ENCODE results near the gene FAM222A.

Gene FAM222A

DNA sequence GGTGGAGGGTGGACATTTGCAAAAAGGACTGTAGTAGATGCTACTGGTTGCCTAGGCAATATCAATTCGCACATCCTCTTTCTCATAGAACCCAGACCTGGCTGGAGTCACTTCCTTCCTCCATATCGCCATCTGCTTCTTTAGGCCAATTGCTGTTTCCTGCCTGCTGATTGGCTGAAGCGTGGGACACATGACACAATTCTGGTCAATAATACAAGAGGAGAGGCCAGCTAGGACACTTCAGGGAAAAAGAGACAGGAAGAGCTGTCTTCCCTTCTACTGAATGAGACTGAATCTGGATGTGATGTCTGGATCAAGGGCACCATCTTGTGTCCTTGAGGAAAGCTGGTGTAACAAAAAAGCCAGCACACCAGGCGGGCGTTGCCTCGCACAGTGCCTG lies 65.8 kb downstream of the FAM222A start:
- no peak for DNase-seq (ENCODE audit: low spot score)
- Histone ChIP-seq H3K23ac (ENCODE audit: low read depth, low read length, poor library complexity) (no peak overlapping the region), H3K27me3 (ENCODE audit: control insufficient read depth in 3 of 3, insufficient read depth in 3 of 3, low read depth in 1 of 3, low read length in 3 of 3) (no peaks in the 10 kb centered on the region)

DNA sequence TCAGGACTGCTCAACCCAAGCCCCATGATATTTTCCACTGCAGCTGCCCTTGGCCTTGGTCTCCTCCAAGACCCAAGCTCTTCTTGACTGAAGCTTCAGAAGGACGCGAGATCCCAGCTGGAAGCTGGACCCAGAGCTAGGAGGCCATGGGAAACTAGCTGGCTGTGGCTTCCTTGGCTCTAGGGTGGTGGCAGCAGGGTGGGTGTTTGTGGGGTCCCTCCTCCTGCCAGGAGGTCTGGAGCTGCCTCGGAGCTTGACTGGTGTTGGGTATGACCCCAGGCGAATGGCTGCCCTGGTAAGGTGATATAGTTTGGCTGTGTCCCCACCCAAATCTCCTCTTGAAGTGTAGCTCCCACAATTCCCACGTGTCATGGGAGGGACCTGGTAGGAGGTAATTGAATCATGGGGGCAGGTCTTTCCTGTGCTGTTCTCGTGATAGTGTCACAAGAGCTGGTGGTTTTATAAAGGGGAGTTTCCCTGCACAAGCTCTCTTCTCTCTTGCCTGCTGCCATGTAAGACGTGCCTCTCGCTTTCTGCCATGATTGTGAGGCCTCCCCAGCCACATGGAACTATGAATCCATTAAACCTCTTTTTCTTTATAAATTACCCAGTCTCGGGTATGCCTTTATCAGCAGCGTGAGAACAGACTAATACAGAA lies 68.2 kb downstream of the FAM222A start:
- no CpG with 5 or more reads among the region's 10 CpGs for WGBS, 2 donors (ENCODE audit: extremely low coverage in 2 of 2, insufficient read length in 2 of 2, insufficient replicate concordance in 1 of 2)
- H3K4me2 ChIP-seq (ENCODE audit: insufficient read depth, low read length, poor library complexity, severe bottlenecking): no peak overlapping the region
- H3K4me1 ChIP-seq (ENCODE audit: control insufficient read depth in 2 of 2, insufficient read depth in 1 of 2, low read depth in 1 of 2, low read length in 2 of 2): peaks cover 0 to 10% of the 10 kb centered on the region in 2 donors
- H2BK15ac ChIP-seq (ENCODE audit: low read length): no peak overlapping the region
- no peaks in the 10 kb centered on the region for H3K27me3 ChIP-seq (ENCODE audit: control insufficient read depth in 3 of 3, insufficient read depth in 3 of 3, low read depth in 1 of 3, low read length in 3 of 3)
- peaks cover 3% of the 10 kb centered on the region for H3K79me1 ChIP-seq (ENCODE audit: low read depth, low read length)
- no peak overlapping the region for H4K91ac ChIP-seq (ENCODE audit: low read depth, low read length, poor library complexity)
- no peak overlapping the region for H3K4me3 ChIP-seq (ENCODE audit: low read length in 2 of 2)
- no peaks in the 10 kb centered on the region for H3K36me3 ChIP-seq (replicated peaks in 1 of 2; ENCODE audit: control insufficient read depth in 2 of 2, insufficient read depth in 2 of 2, low read length in 2 of 2)
- peaks cover 4 to 11% of the 10 kb centered on the region in 2 donors for H3K9me3 ChIP-seq (replicated peaks in 1 of 2; ENCODE audit: control insufficient read depth in 2 of 2, insufficient read depth in 1 of 2, low read depth in 1 of 2, low read length in 2 of 2)
- no peak for DNase-seq (ENCODE audit: low spot score)
- no peak overlapping the region for H3K4ac ChIP-seq (ENCODE audit: low read length)
- no peak overlapping the region for H4K8ac ChIP-seq (ENCODE audit: low read depth, low read length)
- H2BK12ac ChIP-seq (ENCODE audit: low read length): no peak overlapping the region
- no peak overlapping the region for H2BK5ac ChIP-seq (ENCODE audit: low read length)
- no peak overlapping the region for H2AFZ ChIP-seq (ENCODE audit: low read length)
- peak overlapping the region; percentile 6 for H2AK5ac ChIP-seq (ENCODE audit: low read depth, low read length)
- no peak overlapping the region for H3K23ac ChIP-seq (ENCODE audit: low read depth, low read length, poor library complexity)
- H3K14ac ChIP-seq (ENCODE audit: low read length): no peak overlapping the region
- H2BK120ac ChIP-seq (ENCODE audit: low read depth, low read length): no peak overlapping the region
- H3K27ac ChIP-seq (replicated peaks; ENCODE audit: low read length): no peak overlapping the region
- H3K9ac ChIP-seq (ENCODE audit: low read depth, low read length, poor library complexity): no peak overlapping the region
- no peak overlapping the region for H3K18ac ChIP-seq (ENCODE audit: low read length)

More for the DNA sequence above, 65.8 kb downstream of the FAM222A start:
- Histone ChIP-seq H3K4me2 (ENCODE audit: insufficient read depth, low read length, poor library complexity, severe bottlenecking) (no peak overlapping the region), H3K79me1 (ENCODE audit: low read depth, low read length) (peaks cover 3% of the 10 kb centered on the region), H3K18ac (ENCODE audit: low read length) (no peak overlapping the region), H3K4me3 (ENCODE audit: low read length in 2 of 2) (no peak overlapping the region), H3K4ac (ENCODE audit: low read length) (no peak overlapping the region), H3K9ac (ENCODE audit: low read depth, low read length, poor library complexity) (no peak overlapping the region), H2BK120ac (ENCODE audit: low read depth, low read length) (no peak overlapping the region), H4K8ac (ENCODE audit: low read depth, low read length) (no peak overlapping the region), H3K14ac (ENCODE audit: low read length) (no peak overlapping the region), H3K4me1 (ENCODE audit: control insufficient read depth in 2 of 2, insufficient read depth in 1 of 2, low read depth in 1 of 2, low read length in 2 of 2) (peaks cover 0 to 17% of the 10 kb centered on the region in 2 donors), H2AK5ac (ENCODE audit: low read depth, low read length) (no peak overlapping the region), H2BK12ac (ENCODE audit: low read length) (no peak overlapping the region), H2AFZ (ENCODE audit: low read length) (no peak overlapping the region), H2BK5ac (ENCODE audit: low read length) (no peak overlapping the region), H2BK15ac (ENCODE audit: low read length) (no peak overlapping the region), H3K36me3 (replicated peaks in 1 of 2; ENCODE audit: control insufficient read depth in 2 of 2, insufficient read depth in 2 of 2, low read length in 2 of 2) (no peaks in the 10 kb centered on the region), H3K27ac (replicated peaks; ENCODE audit: low read length) (no peak overlapping the region), H3K9me3 (replicated peaks in 1 of 2; ENCODE audit: control insufficient read depth in 2 of 2, insufficient read depth in 1 of 2, low read depth in 1 of 2, low read length in 2 of 2) (peaks cover 4 to 11% of the 10 kb centered on the region in 2 donors), H4K91ac (ENCODE audit: low read depth, low read length, poor library complexity) (no peak overlapping the region)
- no CpG with 5 or more reads among the region's 6 CpGs for WGBS, 2 donors (ENCODE audit: extremely low coverage in 2 of 2, insufficient read length in 2 of 2, insufficient replicate concordance in 1 of 2)

DNA sequence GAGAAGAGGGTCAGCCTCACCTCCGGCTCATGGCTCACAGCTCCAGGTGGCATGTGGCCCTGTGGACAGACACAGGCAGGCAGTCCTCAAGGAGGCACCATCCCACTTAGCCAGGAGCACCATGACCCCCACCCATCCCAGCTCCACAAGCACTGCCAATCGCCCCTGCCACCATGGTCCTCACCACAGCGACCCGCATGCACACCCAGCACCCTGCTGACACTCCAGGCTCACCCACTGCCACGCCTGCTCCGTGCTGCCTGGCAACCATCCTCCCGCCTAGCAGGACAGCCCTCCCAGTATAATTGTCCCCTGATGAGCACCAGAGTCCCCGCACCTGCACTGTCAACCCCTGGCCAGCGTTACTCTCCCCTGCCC lies 68.7 kb downstream of the FAM222A start:
- Histone ChIP-seq H2BK120ac (ENCODE audit: low read depth, low read length) (no peak overlapping the region), H3K4me1 (ENCODE audit: control insufficient read depth in 2 of 2, insufficient read depth in 1 of 2, low read depth in 1 of 2, low read length in 2 of 2) (peaks cover 0 to 5% of the 10 kb centered on the region in 2 donors), H3K23ac (ENCODE audit: low read depth, low read length, poor library complexity) (no peak overlapping the region), H2AFZ (ENCODE audit: low read length) (no peak overlapping the region), H4K91ac (ENCODE audit: low read depth, low read length, poor library complexity) (no peak overlapping the region), H3K14ac (ENCODE audit: low read length) (no peak overlapping the region), H3K9me3 (replicated peaks in 1 of 2; ENCODE audit: control insufficient read depth in 2 of 2, insufficient read depth in 1 of 2, low read depth in 1 of 2, low read length in 2 of 2) (peaks cover 4 to 11% of the 10 kb centered on the region in 2 donors), H2AK5ac (ENCODE audit: low read depth, low read length) (peak overlapping the region; percentile 6), H3K27ac (replicated peaks; ENCODE audit: low read length) (no peak overlapping the region), H4K8ac (ENCODE audit: low read depth, low read length) (no peak overlapping the region), H3K27me3 (ENCODE audit: control insufficient read depth in 3 of 3, insufficient read depth in 3 of 3, low read depth in 1 of 3, low read length in 3 of 3) (peaks cover 0 to 1% (median 0%) of the 10 kb centered on the region in 3 experiments), H2BK12ac (ENCODE audit: low read length) (no peak overlapping the region), H2BK5ac (ENCODE audit: low read length) (peak overlapping the region; percentile 70), H3K4me2 (ENCODE audit: insufficient read depth, low read length, poor library complexity, severe bottlenecking) (no peak overlapping the region), H3K79me1 (ENCODE audit: low read depth, low read length) (peaks cover 3% of the 10 kb centered on the region), H3K4me3 (ENCODE audit: low read length in 2 of 2) (no peak overlapping the region), H3K18ac (ENCODE audit: low read length) (no peak overlapping the region), H2BK15ac (ENCODE audit: low read length) (no peak overlapping the region), H3K36me3 (replicated peaks in 1 of 2; ENCODE audit: control insufficient read depth in 2 of 2, insufficient read depth in 2 of 2, low read length in 2 of 2) (no peaks in the 10 kb centered on the region), H3K4ac (ENCODE audit: low read length) (no peak overlapping the region), H3K9ac (ENCODE audit: low read depth, low read length, poor library complexity) (no peak overlapping the region)
- WGBS, 2 donors (ENCODE audit: extremely low coverage in 2 of 2, insufficient read length in 2 of 2, insufficient replicate concordance in 1 of 2): no CpG with 5 or more reads among the region's 9 CpGs
- DNase-seq (ENCODE audit: low spot score): no peak

DNA sequence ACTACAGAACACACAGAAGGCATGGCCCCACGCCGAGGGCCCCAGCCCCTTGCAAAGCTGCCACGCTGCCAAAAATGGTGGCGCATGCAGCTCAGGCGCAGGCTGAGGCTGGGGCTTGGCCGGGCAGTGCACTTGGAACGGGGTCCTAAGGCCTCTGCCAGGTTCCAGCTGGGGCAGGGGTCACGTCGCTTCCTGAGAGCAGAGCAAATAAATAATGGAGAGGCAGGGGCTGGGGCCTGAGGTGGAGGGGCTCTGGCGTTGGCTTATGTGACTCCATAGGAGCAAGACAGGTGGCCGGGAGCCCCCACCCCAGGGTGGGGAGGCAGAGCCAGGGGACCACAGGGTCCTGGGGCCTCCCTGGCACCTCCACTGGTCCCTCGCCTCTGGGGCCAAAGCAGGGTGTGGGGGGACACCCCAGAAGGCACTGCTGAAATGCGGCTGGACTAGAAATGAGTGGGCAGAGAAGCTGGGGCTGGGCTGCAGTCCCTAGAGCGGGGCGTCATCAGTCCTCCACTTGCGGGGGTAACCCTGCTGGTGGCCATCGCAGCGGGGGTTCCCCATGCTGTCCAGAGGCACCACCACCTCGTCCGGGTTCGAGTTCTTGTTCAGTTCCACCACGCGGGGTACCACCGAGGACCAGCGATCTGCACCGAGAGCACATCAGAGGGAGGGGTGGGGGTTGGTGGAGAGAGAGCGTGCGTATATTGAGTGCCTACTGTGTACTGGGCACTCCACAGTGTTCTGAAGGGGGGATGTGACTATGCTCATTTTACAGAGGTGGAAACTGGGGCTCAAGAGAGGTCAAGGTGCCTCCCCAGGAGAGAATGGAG lies 69.7 kb downstream of the FAM222A start:
- Histone ChIP-seq H3K27ac (replicated peaks; ENCODE audit: low read length) (no peak overlapping the region), H3K27me3 (ENCODE audit: control insufficient read depth in 3 of 3, insufficient read depth in 3 of 3, low read depth in 1 of 3, low read length in 3 of 3) (peaks cover 0 to 12% (median 0%) of the 10 kb centered on the region in 3 experiments), H2AK5ac (ENCODE audit: low read depth, low read length) (no peak overlapping the region), H4K91ac (ENCODE audit: low read depth, low read length, poor library complexity) (no peak overlapping the region), H3K36me3 (replicated peaks in 1 of 2; ENCODE audit: control insufficient read depth in 2 of 2, insufficient read depth in 2 of 2, low read length in 2 of 2) (no peaks in the 10 kb centered on the region), H2BK120ac (ENCODE audit: low read depth, low read length) (no peak overlapping the region), H3K79me1 (ENCODE audit: low read depth, low read length) (peaks cover 3% of the 10 kb centered on the region), H2BK5ac (ENCODE audit: low read length) (peak overlapping the region; percentile 78), H3K4me2 (ENCODE audit: insufficient read depth, low read length, poor library complexity, severe bottlenecking) (no peak overlapping the region), H3K4me1 (ENCODE audit: control insufficient read depth in 2 of 2, insufficient read depth in 1 of 2, low read depth in 1 of 2, low read length in 2 of 2) (no peaks in the 10 kb centered on the region), H2BK15ac (ENCODE audit: low read length) (peak overlapping the region; percentile 54), H3K9me3 (replicated peaks in 1 of 2; ENCODE audit: control insufficient read depth in 2 of 2, insufficient read depth in 1 of 2, low read depth in 1 of 2, low read length in 2 of 2) (peaks cover 4 to 11% of the 10 kb centered on the region in 2 donors), H3K4ac (ENCODE audit: low read length) (no peak overlapping the region), H4K8ac (ENCODE audit: low read depth, low read length) (no peak overlapping the region), H3K14ac (ENCODE audit: low read length) (no peak overlapping the region), H2BK12ac (ENCODE audit: low read length) (peak overlapping the region; percentile 58), H3K4me3 (ENCODE audit: low read length in 2 of 2) (no peak overlapping the region), H3K23ac (ENCODE audit: low read depth, low read length, poor library complexity) (peak overlapping the region; percentile 57), H2AFZ (ENCODE audit: low read length) (peak overlapping the region; percentile 5), H3K9ac (ENCODE audit: low read depth, low read length, poor library complexity) (peak overlapping the region; percentile 44), H3K18ac (ENCODE audit: low read length) (peak overlapping the region; percentile 45)
- DNase-seq (ENCODE audit: low spot score): no peak
- no CpG with 5 or more reads among the region's 28 CpGs for WGBS, 2 donors (ENCODE audit: extremely low coverage in 2 of 2, insufficient read length in 2 of 2, insufficient replicate concordance in 1 of 2)
